ENCODE measurements around the gene ERCC6. TPM values are rescaled to one million over a fixed set of nuclear protein-coding genes. Genes with fewer than 3 reads are reported as not detected.

The ERCC6 gene
- total RNA-seq, 2 experiments from 2014 or later, result 14.2 to 16.2 TPM

DNA sequence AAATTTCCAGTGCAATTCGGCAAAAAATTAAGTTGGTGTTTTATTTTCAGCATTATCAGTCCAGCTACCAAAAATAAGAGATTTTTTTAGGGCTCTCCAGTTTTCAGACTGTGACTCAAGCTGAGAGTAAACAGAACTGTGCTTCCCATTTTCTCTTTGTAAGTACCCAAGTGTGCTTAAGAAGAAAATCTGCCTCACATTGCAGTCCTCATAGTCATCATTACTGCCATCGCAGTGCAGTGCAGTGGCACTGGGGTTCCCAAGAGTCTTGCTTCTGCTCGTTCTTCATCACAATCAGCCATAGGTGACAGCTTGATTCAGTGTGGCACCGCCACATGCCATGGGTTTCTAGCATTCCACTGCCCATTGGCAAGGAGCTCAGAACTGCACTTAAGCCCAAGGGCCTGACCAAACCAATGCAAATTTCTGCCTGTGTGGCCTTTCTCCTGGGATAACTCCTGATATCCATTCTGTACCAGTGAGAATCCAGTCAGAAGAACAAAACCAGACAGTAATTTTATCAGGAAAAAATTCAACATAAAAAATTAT, 25.6 kb upstream of the ERCC6 start:
- Mint-ChIP-seq H3K4me1 (ENCODE audit: low read depth) (no peaks in the 10 kb centered on the region), H3K9me3 (peaks cover 2% of the 10 kb centered on the region), H3K27me3 (ENCODE audit: low read depth) (peaks cover 17% of the 10 kb centered on the region), H3K4me3 (no peak overlapping the region), H3K36me3 (ENCODE audit: low read depth) (no peaks in the 10 kb centered on the region), H3K27ac (no peak overlapping the region)
- no peak for DNase-seq
- CTCF ChIA-PET, result no interaction called here
- intact Hi-C loops (cut with micrococcal nuclease), result no loop called here

DNA sequence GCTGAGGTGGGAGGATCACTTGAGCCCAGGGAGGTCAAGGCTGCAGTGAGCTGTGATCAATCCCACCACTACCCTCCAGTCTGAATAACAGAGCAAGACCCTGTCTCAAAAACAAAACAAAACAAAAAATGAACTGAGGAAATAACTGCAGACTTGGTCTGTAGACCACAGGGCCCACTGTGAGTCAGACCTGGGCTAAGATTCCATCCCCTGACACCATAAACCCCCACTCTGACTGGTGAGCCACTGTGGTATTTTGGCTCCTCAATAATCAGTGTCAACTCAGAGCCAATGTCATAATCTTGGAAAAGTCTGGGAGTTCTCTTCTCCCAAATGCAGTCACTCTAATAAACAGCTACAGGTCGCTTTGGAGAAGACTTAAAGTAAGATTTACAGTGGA, 24.0 kb upstream of the ERCC6 start:
- Mint-ChIP-seq H3K4me1 (ENCODE audit: low read depth) (no peaks in the 10 kb centered on the region), H3K27ac (no peak overlapping the region), H3K4me3 (no peak overlapping the region), H3K9me3 (no peaks in the 10 kb centered on the region), H3K36me3 (ENCODE audit: low read depth) (no peaks in the 10 kb centered on the region), H3K27me3 (ENCODE audit: low read depth) (peaks cover 21% of the 10 kb centered on the region)
- no peak for DNase-seq
- intact Hi-C loops (cut with micrococcal nuclease), result no loop called here
- CTCF ChIA-PET, result interaction anchor here (0.7 to 1.2 kb wide), 2 partner anchors 24 to 127 kb away, joined by 3 to 4 read pairs; partner anchors contain the start of gene ERCC6

DNA sequence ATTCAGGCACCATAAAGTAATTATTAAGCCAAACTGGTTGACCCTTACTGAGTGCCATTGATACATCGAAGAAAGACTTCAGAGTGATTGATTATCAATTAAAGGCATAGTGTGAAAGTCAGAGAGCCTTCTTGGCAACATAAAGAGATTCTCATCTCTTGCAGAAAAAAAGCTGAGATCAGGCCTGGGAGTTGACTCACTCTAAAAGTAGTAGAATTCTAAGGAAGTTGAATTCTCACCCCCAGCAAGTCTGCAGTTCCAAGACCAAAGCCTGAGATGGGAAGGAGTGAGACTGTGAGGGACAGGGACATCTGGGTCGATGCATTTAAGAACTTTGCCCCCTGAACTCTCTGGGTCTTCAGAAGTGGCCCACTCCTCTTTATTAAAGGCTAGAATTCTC, 21.6 kb upstream of the ERCC6 start:
- Mint-ChIP-seq H3K27me3 (ENCODE audit: low read depth) (peaks cover 22% of the 10 kb centered on the region), H3K4me1 (ENCODE audit: low read depth) (no peaks in the 10 kb centered on the region), H3K27ac (no peak overlapping the region), H3K4me3 (no peak overlapping the region), H3K9me3 (peaks cover 2% of the 10 kb centered on the region), H3K36me3 (ENCODE audit: low read depth) (no peaks in the 10 kb centered on the region)
- no peak for DNase-seq
- CTCF ChIA-PET, result no interaction called here
- intact Hi-C loops (cut with micrococcal nuclease), result no loop called here

DNA sequence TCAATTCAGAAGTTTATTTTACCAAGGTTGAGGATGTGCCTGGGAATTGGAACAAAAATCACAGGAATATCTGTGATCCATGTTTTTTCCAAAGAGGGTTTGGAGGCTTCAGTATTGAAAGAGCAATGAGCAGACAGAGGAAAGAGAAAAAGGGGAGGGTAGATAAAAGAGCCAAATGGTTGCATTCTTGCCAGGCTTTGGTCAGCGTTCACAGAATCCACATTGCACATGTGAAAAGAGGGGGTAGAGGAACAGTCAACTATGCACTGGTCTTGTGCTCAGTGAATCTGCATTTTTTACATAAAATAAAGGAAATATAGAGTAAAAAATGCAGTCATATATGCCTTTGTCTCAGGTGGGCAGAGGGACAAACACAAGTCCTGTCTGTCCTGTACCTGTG, 20.6 kb upstream of the ERCC6 start:
- no peak overlapping the region for H3K4me3 Mint-ChIP-seq
- CTCF ChIA-PET, result no interaction called here
- H3K4me1 Mint-ChIP-seq (ENCODE audit: low read depth), result no peaks in the 10 kb centered on the region
- H3K27ac Mint-ChIP-seq, result no peak overlapping the region
- intact Hi-C loops (cut with micrococcal nuclease), result no loop called here
- H3K9me3 Mint-ChIP-seq, result peaks cover 4% of the 10 kb centered on the region
- no peak for DNase-seq
- H3K36me3 Mint-ChIP-seq (ENCODE audit: low read depth), result no peaks in the 10 kb centered on the region
- H3K27me3 Mint-ChIP-seq (ENCODE audit: low read depth), result peaks cover 21% of the 10 kb centered on the region

DNA sequence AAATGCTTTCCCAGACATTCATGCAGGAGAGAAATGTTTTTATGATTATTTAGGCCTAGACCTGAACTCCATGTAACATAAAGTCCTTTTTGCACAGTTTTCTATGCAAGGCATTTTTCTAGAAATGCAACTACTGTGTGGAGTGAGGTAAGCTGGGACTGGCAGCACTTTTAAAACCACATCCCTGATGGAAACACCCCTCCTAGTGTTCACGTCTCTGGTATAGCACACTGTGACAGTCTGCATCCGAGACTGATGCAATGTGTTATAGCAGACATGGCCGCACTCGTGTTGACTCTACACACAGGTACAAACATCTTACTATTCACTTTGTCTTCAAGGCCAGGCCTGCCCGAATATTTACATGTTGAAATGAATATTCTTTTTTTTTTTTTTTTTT, 19.3 kb upstream of the ERCC6 start:
- no peaks in the 10 kb centered on the region for H3K36me3 Mint-ChIP-seq (ENCODE audit: low read depth)
- H3K4me1 Mint-ChIP-seq (ENCODE audit: low read depth), result no peaks in the 10 kb centered on the region
- no peak overlapping the region for H3K27ac Mint-ChIP-seq
- no peak for DNase-seq
- peaks cover 15% of the 10 kb centered on the region for H3K27me3 Mint-ChIP-seq (ENCODE audit: low read depth)
- peaks cover 4% of the 10 kb centered on the region for H3K9me3 Mint-ChIP-seq
- no peak overlapping the region for H3K4me3 Mint-ChIP-seq
- CTCF ChIA-PET, result no interaction called here
- intact Hi-C loops (cut with micrococcal nuclease), result no loop called here

DNA sequence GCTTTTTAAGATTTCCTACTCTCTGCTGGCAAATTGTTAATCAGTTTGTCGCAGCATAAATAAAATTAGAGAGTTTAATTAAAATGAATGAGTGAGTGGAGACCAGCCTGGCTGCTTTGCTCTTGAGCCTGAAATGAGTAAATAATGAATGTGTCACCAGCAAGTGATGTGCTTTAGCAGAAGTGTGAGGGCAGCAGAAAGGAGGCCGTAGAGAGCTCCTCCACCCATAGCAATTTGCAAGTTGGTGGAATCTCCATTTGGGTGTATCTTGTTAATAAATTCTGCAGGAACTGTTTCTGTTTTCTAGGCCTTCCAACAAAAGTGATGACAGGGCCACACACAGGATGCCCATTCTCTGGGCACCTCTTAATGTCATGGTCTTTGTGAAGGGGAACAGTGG, 18.8 kb upstream of the ERCC6 start:
- H3K27me3 Mint-ChIP-seq (ENCODE audit: low read depth), result peaks cover 19% of the 10 kb centered on the region
- H3K4me1 Mint-ChIP-seq (ENCODE audit: low read depth), result no peaks in the 10 kb centered on the region
- H3K36me3 Mint-ChIP-seq (ENCODE audit: low read depth), result no peaks in the 10 kb centered on the region
- no peak for DNase-seq
- peaks cover 4% of the 10 kb centered on the region for H3K9me3 Mint-ChIP-seq
- intact Hi-C loops (cut with micrococcal nuclease), result no loop called here
- H3K27ac Mint-ChIP-seq, result no peak overlapping the region
- CTCF ChIA-PET, result no interaction called here
- no peak overlapping the region for H3K4me3 Mint-ChIP-seq

DNA sequence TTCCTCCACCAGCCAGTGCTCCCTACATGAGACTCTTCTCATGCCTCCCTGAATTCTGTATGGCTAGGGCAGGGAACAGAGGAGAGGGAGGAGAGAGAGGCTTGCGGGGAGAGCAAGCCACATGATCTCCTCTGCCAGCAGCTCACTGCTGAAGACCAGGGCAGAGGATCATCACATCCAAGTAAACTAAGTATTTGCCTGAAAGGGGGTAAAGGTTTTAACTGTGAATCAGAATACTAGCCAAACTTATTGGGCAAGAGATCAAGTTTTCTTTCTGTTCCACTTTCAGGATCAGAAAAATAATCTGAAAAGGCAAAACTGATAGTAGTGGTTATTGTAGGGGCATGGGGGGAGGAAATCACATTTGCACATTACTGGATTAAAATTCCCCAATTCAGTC, 17.8 kb upstream of the ERCC6 start:
- H3K27me3 Mint-ChIP-seq (ENCODE audit: low read depth), result peaks cover 25% of the 10 kb centered on the region
- CTCF ChIA-PET, result no interaction called here
- intact Hi-C loops (cut with micrococcal nuclease), result no loop called here
- H3K27ac Mint-ChIP-seq, result no peak overlapping the region
- peaks cover 4% of the 10 kb centered on the region for H3K9me3 Mint-ChIP-seq
- no peak overlapping the region for H3K4me3 Mint-ChIP-seq
- no peaks in the 10 kb centered on the region for H3K36me3 Mint-ChIP-seq (ENCODE audit: low read depth)
- H3K4me1 Mint-ChIP-seq (ENCODE audit: low read depth), result no peaks in the 10 kb centered on the region
- no peak for DNase-seq

DNA sequence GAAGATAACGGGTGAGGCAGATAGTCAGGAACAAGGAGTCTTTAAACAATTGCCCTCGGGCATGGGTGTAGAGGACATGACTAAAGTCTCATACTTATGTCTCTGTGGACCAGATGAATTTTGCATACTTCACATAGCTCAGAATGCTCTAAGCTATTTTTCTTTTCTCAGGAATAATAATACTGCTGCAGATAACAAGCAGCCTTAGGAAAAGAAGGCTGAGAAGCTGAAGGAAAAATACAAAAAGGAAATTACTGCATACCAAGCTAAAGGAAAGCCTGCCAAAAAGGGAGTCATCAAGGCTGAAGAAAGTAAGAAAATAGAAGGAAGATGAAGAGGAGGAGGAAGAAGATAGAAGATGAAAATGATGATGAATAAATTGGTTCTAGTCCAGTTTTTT, 13.4 kb upstream of the ERCC6 start:
- Mint-ChIP-seq H3K27ac (no peak overlapping the region), H3K9me3 (peaks cover 4% of the 10 kb centered on the region), H3K4me1 (ENCODE audit: low read depth) (no peaks in the 10 kb centered on the region), H3K27me3 (ENCODE audit: low read depth) (peaks cover 22% of the 10 kb centered on the region), H3K4me3 (no peak overlapping the region), H3K36me3 (ENCODE audit: low read depth) (no peaks in the 10 kb centered on the region)
- no peak for DNase-seq
- CTCF ChIA-PET, result interaction anchor here (1.2 kb wide), 1 partner anchor 41 kb away, joined by 3 read pairs; no protein-coding TSS in a partner anchor
- intact Hi-C loops (cut with micrococcal nuclease), result no loop called here

DNA sequence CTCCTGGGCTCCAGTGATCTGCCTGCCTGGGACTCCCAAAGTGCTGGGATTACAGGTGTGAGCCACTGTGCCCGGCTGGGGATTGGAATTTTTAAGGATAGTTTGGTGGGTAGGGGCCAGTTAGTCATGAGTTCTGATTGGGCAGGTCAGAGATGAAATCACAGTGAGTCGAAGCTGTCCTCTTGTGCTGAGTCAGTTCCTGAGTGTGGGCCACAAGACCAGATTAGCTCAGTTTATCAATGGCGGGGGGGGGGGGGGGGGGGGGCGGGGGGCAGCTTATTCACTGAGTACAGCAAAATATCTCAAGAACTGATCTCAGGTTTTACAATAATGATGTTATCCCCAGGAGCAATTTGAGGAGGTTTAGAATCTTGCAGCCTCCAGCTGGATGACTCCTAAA, 11.6 kb upstream of the ERCC6 start:
- no peaks in the 10 kb centered on the region for H3K4me1 Mint-ChIP-seq (ENCODE audit: low read depth)
- no peak for DNase-seq
- CTCF ChIA-PET, result no interaction called here
- intact Hi-C loops (cut with micrococcal nuclease), result no loop called here
- no peaks in the 10 kb centered on the region for H3K36me3 Mint-ChIP-seq (ENCODE audit: low read depth)
- H3K4me3 Mint-ChIP-seq, result no peak overlapping the region
- H3K27ac Mint-ChIP-seq, result no peak overlapping the region
- H3K27me3 Mint-ChIP-seq (ENCODE audit: low read depth), result peaks cover 19% of the 10 kb centered on the region
- peaks cover 5% of the 10 kb centered on the region for H3K9me3 Mint-ChIP-seq

DNA sequence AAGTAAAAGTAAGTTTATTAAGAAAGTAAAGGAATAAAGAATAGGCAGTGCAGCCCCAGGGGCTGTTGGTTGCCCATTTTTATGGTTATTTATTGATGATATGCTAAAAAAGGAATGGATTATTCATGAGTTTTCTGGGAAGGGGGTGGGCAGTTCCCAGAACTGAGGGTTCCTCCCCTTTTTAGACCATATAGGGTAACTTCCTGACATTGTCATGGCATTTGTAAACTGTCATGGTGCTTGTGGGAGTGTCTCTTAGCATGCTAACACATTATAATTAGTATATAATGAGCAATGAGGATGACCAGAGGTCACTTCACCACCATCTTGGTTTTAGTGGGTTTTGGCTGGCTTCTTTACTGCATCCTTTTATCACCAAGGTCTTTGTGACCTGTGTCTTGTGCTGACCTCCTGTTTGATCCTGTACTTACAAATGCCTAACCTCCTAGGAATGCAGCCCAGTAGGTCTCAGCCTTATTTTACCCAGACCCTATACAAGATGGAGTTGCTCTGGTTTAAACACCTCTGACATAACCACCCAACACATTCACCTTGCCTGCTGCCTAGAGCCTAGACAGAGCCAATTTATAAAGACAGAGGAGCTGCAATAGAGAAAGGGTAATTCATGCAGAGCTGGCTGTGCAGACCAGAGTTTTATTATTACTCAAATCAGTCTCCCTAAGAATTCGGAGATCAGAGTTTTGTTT, 10.9 kb upstream of the ERCC6 start:
- H3K9me3 Mint-ChIP-seq, result peaks cover 5% of the 10 kb centered on the region
- DNase-seq, result no peak
- H3K27me3 Mint-ChIP-seq (ENCODE audit: low read depth), result peaks cover 19% of the 10 kb centered on the region
- intact Hi-C loops (cut with micrococcal nuclease), result no loop called here
- H3K4me1 Mint-ChIP-seq (ENCODE audit: low read depth), result no peaks in the 10 kb centered on the region
- H3K4me3 Mint-ChIP-seq, result no peak overlapping the region
- H3K27ac Mint-ChIP-seq, result no peak overlapping the region
- CTCF ChIA-PET, result no interaction called here
- no peaks in the 10 kb centered on the region for H3K36me3 Mint-ChIP-seq (ENCODE audit: low read depth)

DNA sequence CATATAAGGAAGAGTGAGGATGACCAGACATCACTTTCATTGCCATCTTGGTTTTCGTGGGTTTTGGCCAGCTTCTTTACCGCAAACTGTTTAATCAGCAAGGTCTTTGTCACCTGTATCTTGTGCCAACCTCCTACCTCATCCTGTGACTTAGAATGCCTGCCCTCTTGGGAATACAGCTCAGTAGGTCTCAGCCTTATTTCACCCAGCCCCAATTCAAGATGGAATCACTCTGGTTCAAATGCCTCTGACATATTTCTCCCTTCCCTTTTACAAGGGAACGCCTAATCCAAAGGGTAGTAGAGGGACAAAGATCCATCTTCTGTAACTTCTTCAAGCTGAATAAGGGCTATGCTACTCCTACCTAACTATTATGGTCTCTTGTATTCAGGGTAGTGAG, 4.7 kb upstream of the ERCC6 start:
- intact Hi-C loops (cut with micrococcal nuclease), result no loop called here
- H3K4me1 Mint-ChIP-seq (ENCODE audit: low read depth), result peaks cover 7% of the 10 kb centered on the region
- no peak for DNase-seq
- H3K36me3 Mint-ChIP-seq (ENCODE audit: low read depth), result no peaks in the 10 kb centered on the region
- peaks cover 20% of the 10 kb centered on the region for H3K27me3 Mint-ChIP-seq (ENCODE audit: low read depth)
- no peak overlapping the region for H3K4me3 Mint-ChIP-seq
- no peak overlapping the region for H3K27ac Mint-ChIP-seq
- CTCF ChIA-PET, result interaction anchor here (0.8 kb wide), 1 partner anchor 50 kb away, joined by 3 read pairs; no protein-coding TSS in a partner anchor
- H3K9me3 Mint-ChIP-seq, result peaks cover 5% of the 10 kb centered on the region

DNA sequence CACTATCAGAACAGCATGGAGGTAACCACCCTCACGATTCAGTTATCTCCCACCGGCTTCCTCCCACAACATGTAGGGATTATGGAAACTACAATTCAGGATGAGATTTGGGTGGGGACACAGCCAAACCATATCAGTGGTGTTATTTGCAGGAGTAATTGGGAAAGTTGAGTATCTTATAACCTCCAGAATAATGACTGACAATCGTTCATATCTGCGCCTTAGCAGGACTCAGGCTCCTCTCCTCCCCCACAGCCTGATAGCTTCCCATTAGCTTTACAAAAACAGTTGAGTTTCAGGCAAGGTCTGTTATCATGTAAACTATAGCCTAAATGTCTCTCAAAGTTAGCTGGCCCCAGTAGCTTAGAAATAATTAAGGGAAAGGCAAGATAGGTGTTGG, 3.4 kb upstream of the ERCC6 start:
- no peak overlapping the region for H3K27ac Mint-ChIP-seq
- CTCF ChIA-PET, result interaction anchor here (1.4 kb wide), 1 partner anchor 886 kb away, joined by 3 read pairs; no protein-coding TSS in a partner anchor

DNA sequence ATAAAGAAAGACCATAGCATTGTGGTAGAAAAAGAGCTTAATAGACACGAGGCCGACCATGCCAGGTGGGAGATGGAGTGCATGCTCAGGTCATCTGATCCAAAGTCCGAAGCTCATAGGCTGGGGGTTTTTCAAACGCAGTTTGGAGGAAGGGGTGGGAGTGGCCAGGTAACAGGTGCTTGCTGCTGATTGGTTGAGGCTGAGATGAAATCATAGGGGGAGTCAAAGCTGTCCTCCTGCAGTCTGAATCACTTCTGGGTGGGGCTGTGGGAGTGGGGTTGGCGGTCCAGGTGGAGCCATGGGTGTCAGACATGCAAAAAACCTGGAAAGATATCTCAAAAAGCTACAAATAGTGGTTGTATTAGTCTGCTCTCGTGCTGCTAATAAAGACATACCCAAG, 2.8 kb upstream of the ERCC6 start:
- no peak overlapping the region for H3K27ac Mint-ChIP-seq
- H3K9me3 Mint-ChIP-seq, result peaks cover 5% of the 10 kb centered on the region
- CTCF ChIA-PET, result interaction anchor here (1.4 kb wide), 1 partner anchor 885 kb away, joined by 3 read pairs; no protein-coding TSS in a partner anchor

More for the DNA sequence above, 3.4 kb upstream of the ERCC6 start:
- Mint-ChIP-seq H3K36me3 (ENCODE audit: low read depth) (no peaks in the 10 kb centered on the region), H3K27me3 (ENCODE audit: low read depth) (peaks cover 16% of the 10 kb centered on the region), H3K9me3 (peaks cover 5% of the 10 kb centered on the region), H3K4me3 (no peak overlapping the region), H3K4me1 (ENCODE audit: low read depth) (peaks cover 12% of the 10 kb centered on the region)
- no peak for DNase-seq
- intact Hi-C loops (cut with micrococcal nuclease), result no loop called here

More for the DNA sequence above, 2.8 kb upstream of the ERCC6 start:
- Mint-ChIP-seq H3K27me3 (ENCODE audit: low read depth) (peaks cover 15% of the 10 kb centered on the region), H3K4me3 (no peak overlapping the region), H3K4me1 (ENCODE audit: low read depth) (peaks cover 13% of the 10 kb centered on the region), H3K36me3 (ENCODE audit: low read depth) (no peaks in the 10 kb centered on the region)
- no peak for DNase-seq
- intact Hi-C loops (cut with micrococcal nuclease), result no loop called here

Measured in activated naive CD4-positive, alpha-beta T cell treated with anti-CD3 and anti-CD28 coated beads for 36 hours (primary cell).